NCI-H1930 (cell line): ENCODE data around the gene GRIFIN.

ENCODE experiments used
- DNase-seq, 2 experiments: peaks; one replicate each; lab custom pipeline; 2025; lab: John Stamatoyannopoulos, UW

Gene GRIFIN

DNA sequence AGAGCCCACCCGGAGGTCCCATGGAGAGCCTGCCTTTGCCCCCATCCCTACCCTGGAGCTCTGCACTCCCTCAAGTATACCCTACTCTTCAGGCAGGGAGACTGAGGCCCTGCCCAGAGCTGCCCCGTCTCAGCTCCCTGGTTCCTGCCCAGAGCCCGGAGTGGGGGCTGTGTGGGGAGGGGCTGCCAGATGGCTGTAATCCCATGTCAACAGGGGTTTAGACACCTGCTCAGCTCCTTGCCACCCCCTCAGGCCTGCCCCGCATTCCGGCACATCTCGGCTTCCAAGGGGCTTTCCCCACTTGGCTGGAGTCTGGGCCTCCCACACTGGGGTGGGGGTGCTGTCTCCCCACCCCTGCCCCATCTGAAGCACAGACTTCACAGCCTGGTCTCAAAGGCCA lies 22.5 kb upstream of the GRIFIN start:
- DNase-seq = no peak

GRCh38 chr7:2497500-2498336 lies 21.5 kb upstream of the GRIFIN start:
- no peak for DNase-seq

DNA sequence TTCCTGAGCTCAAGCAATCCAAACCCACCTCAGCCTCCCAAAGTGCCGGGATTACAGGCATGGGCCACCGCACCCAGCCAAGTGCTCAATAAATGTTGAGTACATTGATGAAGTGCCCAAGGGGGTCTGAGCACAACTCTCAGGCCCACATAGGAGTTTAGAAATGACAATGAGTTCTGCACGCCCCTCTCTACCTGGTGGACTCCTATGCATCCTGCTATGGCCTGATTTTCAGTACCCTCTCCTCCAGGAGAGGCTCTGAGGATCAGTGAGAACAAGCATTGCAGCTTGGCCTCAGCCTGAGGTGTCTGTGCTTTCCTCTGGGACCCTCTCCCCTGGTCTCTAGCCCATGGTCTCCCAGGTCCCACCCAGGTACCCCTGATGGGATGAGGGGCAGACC lies 20.9 kb upstream of the GRIFIN start:
- no peak for DNase-seq

DNA sequence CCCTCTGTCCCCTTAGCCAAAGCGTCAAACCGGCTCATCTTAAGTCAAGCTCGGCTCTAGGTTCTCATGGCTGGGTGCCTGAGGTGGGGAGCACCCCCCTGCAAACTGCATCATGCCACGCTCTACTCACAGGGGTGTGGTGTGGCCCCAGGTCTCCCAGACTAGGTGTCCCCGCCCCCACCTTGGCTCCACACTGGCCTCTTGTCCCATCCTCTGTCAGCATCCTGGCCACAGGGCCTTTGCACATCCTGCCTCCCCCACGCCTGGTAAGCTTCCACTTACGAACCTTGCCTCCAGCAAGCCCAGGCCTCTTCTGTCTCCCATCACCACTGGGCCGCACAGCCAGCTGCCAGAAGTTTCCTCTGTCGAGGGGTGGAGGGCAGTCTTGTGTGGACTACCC lies 20.2 kb upstream of the GRIFIN start:
- DNase-seq = no peak

DNA sequence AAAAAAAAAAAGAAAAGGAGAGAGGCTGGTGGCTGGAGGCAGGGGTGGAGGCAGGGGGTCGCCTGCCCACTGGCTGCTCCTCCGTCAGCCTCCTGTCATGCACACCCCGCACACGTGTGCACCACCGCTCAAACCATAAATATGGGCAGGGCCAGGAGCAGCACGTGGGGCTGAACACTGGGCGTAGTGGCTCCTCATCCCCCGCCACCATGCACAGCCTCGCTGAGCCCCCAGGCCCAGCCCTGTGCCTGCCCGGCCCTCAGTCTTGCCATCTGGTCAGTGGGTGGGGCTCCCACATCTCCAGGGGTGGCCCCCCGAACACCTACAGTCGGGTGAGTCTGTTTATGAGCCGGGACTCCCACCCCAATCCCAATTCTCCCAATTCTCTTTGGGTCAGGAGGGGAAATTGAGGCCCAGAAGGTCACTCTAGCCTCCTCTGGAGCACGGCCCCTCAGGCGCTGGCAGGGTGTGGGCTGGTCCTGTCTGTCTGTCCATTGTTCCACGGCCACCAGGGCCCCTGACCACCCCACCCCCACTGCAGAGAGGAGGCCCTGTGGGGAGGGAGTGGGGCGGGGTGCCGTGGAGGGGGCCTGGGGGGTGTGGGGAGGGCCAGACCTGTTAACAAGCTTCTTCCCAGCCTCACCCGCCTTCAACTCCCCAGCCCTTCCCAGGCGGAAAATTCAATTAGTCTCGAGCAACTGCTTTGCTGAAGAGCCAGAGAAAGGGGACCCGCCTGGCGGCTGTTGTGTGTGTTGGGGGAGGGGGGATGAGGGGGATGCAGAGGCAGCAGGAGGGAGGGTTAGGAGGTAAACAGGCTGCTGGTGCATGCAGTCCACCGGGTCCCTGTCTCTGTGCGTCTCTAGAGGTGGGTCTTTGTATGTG lies 19.5 kb upstream of the GRIFIN start:
- DNase-seq = no peak

- no peak for DNase-seq
Observed at GRCh38 chr7:2494191-2495130, 18.3 kb upstream of the GRIFIN start.

DNA sequence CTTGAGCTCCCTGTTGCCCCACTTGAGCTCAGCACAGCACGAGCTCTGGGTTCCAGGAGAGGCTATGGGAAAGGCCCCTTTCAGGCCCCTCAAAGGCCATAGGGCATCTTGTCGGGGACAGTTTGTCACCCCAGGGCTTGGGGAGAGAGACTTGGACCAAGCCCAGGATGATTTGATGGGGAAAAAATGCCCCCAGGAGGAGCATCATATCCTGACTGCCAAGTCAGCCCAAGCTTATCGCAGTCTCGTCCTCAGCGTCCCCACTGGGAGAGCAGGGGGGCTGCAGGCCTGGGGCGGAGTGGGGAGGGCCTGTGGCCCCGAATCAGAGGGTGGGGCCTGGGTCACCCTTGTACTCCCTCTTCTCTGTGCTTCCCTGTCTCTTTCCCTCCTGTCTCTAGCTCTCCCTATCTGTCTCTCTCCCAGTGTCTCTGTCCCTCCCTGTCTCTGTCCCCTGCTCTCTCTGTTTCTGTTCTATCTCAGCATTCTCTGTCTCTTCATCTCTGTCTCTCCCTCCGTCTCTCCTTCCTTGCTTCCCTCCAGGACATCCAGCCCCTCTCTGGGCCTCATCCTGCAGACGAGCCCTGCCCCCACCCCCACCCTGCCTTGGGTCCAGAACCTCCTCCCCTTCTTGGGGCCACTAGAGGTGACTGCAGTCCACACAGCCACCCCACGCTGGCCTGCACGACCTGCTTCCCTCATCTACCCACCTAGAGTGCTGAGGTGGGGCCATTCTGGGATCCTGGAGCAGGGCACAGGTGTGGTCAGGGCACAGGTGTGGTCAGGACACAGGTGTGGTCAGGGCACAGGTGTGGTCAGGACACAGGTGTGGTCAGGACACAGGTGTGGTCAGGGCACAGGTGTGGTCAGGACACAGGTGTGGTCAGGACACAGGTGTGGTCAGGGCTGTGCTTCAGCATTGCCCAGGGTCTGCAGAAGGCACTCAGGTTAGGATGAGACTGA lies 17.3 kb upstream of the GRIFIN start:
- DNase-seq = no peak

GRCh38 chr7:2492038-2492437 lies 15.8 kb upstream of the GRIFIN start:
- DNase-seq = no peak

DNA sequence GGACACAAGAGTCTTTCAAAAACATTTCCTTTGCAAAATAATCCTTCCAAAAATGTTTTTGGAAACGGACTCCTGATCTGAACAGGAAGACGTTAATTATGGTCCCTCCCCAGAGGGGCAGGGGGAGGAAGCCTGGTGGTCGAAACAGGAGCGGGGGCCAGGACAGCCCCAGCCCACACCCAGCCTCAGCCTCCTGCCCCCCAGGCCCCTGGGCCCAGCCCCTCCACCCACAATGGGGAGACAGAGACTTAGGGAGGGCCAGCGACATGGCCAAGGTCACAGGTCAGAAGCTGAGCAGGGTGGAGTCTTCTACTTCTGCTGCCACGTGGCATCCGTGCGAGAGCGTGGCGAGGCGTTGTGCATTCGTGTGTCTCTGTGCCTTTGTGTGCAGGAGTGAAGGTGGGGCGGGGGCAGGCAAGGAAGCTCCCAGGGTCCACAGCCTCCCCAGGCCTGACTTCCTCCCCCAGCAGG lies 14.0 kb upstream of the GRIFIN start:
- DNase-seq = no peak

- no peak for DNase-seq
Observed at GRCh38 chr7:2488681-2489080, 12.5 kb upstream of the GRIFIN start.

GRCh38 chr7:2488272-2488645 lies 12.1 kb upstream of the GRIFIN start:
- no peak for DNase-seq

- DNase-seq = no peak
Observed at GRCh38 chr7:2487586-2488271, 11.5 kb upstream of the GRIFIN start.

- no peak for DNase-seq
Observed at GRCh38 chr7:2484868-2485267, 8.7 kb upstream of the GRIFIN start.

DNA sequence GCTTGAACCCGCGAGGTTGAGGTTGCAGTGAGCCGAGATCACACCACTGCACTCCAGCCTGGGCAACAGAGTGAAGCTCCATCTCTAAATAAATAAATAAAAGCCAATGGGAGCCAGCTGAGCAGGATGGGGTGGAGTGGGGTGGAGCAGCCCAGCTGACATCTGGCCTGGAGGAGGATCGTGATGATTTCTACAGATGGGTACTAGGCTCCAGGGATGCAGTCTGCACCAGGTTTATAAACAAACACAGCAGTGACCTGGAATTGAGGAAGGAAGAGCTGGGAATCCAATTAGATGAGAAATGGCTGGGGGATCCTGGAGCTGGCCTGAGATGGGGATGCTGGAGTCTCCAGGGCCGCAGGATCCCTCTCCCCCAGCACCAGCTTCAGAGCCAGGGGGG lies 7.3 kb upstream of the GRIFIN start:
- no peak for DNase-seq

DNA sequence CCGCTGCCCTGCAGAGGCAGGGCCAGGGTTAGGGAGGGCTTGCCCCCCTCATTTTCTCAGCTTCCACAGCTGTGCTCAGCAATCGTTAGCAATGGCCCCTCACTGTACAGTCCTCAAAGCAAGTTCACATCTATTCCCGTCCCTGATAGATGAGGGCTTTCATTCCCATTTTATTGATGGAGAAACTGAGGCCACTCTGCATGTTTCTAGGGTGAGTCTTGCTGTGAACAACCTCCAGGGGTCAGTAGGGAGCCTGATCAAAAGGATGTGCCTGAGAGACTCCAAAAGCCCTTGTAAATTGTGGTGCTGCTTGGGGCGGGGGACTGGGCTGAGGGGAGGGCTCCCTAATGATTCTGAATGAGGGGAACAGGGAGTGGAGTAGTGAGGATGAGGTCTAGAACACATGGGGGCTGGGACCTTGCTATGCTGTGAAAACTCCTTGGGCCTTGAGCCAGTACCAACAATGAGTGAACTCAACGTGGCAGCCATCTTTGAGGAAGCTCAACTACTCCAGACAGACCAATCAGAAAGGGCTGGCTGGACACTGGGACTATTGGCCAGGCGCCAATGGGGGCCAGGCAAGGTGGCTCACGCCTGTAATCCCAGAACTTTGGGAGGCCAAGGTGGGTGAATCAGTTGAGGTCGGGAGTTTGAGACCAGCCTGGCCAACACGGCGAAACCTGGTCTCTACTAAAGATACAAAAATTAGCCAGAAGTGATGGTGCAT lies 6.7 kb upstream of the GRIFIN start:
- DNase-seq = no peak

DNA sequence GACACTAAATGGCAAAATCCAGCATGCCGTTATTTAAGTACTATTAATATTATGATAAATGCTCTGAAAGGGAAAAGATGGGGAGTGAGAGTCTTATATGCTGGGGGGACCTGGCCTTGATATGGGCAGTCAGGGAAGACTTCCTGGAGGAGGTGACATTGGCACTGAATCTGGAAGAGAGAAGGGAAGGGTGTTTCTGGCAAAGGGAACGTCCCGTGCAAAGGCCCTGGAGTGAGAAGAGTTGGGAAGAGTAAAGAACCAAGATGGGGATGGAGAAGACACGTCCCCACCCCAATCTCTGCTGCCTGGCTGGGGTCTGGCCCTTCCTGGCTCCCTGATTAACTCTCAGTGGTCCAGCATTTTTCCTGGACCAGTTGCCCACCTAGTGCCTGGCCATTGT lies 5.0 kb upstream of the GRIFIN start:
- DNase-seq = no peak

GRCh38 chr7:2480070-2480408 lies 3.8 kb upstream of the GRIFIN start:
- DNase-seq = no peak

GRCh38 chr7:2479276-2480069 lies 3.3 kb upstream of the GRIFIN start:
- no peak for DNase-seq

DNA sequence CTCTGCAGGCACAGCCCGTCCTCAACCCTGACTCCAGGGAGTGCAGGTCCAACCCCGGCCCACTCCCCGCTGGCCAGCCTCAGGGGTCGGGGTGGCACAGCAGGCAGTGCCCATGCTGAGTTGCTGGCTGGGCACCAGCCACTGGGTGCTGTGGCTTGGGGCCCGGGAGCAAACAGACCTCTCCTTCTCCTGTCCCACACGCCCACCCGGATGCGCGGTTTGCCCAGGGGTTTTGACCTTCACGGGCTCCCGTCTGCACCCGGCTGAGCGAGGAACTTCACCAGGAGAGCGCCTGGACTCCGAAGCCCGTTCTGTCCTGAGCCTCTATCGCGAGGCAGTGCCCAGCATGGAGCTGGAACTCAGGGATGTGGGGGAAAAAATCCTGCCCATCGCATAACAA lies 2.6 kb upstream of the GRIFIN start:
- no peak for DNase-seq
